ENCODE data around the gene ZBTB42.
A peak's percentile ranks its signal among the peaks of the same experiment; 100 is the strongest.

ZBTB42 gene

GRCh38 chr14:104802394-104803184 lies 1.7 kb downstream of the ZBTB42 start:
- no peaks in the 10 kb centered on the region for H3K27me3 ChIP-seq (replicated peaks)
- H3K36me3 ChIP-seq (replicated peaks), result no peaks in the 10 kb centered on the region
- in situ Hi-C loops (cut with HindIII; ENCODE audit: low pct_ligation_motif_present, low sequenced_read_pairs), result no loop called here
- DNase-seq, result no peak
- TF ChIP-seq, protein P1, sequence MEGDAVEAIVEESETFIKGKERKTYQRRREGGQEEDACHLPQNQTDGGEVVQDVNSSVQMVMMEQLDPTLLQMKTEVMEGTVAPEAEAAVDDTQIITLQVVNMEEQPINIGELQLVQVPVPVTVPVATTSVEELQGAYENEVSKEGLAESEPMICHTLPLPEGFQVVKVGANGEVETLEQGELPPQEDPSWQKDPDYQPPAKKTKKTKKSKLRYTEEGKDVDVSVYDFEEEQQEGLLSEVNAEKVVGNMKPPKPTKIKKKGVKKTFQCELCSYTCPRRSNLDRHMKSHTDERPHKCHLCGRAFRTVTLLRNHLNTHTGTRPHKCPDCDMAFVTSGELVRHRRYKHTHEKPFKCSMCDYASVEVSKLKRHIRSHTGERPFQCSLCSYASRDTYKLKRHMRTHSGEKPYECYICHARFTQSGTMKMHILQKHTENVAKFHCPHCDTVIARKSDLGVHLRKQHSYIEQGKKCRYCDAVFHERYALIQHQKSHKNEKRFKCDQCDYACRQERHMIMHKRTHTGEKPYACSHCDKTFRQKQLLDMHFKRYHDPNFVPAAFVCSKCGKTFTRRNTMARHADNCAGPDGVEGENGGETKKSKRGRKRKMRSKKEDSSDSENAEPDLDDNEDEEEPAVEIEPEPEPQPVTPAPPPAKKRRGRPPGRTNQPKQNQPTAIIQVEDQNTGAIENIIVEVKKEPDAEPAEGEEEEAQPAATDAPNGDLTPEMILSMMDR (IDR thresholded peaks at IDR 0.05; ENCODE audit: low read depth, low read length, missing control alignments), result no peak
- no peak overlapping the region for H3K27ac ChIP-seq
- H3K4me3 ChIP-seq (ENCODE audit: low read depth, low read length), result no peak overlapping the region

DNA sequence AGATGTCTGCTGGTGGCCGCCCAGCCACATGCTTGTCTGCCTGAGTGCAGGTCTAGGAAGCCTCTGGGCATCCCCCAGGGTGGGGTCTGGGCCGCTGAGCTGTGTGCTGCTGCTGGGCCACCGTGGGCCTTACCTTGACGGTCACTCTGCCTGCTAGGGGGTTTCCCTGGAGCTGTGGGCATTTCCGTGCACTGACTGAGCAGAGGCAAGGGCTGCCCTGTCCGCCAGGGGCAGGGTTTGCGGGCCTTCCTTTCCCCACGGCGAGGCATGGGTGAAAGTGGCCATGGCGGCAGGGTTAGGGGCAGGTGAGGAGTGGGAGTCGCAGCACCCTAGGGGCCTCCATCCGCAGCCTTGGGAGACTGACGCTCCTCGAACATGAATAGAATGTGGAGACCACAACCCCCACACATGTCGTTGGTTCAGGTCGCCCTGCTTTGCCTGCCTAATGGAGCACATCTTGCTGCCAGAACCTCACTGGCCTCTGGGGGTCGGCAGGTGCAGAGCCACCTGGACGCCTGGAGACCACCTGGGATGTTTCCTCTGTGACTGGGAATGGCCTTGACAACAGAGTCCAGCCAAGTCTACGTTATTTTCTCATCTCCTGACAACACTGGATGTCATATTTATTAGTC lies 2.5 kb downstream of the ZBTB42 start:
- Histone ChIP-seq H3K27me3 (replicated peaks) (no peaks in the 10 kb centered on the region), H3K4me3 (ENCODE audit: low read depth, low read length) (no peak overlapping the region), H3K27ac (no peak overlapping the region), H3K36me3 (replicated peaks) (no peaks in the 10 kb centered on the region)
- TF ChIP-seq, protein P1 (IDR thresholded peaks at IDR 0.05; ENCODE audit: low read depth, low read length, missing control alignments), result no peak
- in situ Hi-C loops (cut with HindIII; ENCODE audit: low pct_ligation_motif_present, low sequenced_read_pairs), result no loop called here
- no peak for DNase-seq

DNA sequence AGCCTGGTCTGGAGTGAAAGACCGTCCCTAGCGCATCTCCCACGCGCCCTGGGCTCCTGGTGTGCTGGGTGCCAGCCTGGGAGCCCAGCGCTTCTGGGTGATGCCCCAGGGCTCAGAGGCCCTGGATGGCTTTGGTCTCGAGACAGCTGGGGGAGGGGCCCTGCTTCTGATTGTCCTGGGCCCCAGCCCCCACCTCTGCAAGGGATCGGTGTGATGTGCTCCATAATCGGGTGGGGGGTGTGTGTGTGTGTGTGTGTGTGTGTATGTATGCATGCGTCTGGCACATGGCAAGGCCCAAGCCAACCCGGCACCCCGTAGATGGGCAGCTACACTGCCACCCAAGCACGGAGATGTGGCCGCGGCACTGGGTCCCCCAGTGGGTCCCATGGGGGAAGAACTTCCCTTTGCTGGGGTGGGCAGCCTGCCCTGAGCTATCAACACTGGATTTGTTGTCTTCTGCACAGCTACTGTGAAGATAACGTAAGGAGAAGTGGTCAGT lies 3.1 kb downstream of the ZBTB42 start:
- in situ Hi-C loops (cut with HindIII; ENCODE audit: low pct_ligation_motif_present, low sequenced_read_pairs), result no loop called here
- H3K27ac ChIP-seq, result no peak overlapping the region

DNA sequence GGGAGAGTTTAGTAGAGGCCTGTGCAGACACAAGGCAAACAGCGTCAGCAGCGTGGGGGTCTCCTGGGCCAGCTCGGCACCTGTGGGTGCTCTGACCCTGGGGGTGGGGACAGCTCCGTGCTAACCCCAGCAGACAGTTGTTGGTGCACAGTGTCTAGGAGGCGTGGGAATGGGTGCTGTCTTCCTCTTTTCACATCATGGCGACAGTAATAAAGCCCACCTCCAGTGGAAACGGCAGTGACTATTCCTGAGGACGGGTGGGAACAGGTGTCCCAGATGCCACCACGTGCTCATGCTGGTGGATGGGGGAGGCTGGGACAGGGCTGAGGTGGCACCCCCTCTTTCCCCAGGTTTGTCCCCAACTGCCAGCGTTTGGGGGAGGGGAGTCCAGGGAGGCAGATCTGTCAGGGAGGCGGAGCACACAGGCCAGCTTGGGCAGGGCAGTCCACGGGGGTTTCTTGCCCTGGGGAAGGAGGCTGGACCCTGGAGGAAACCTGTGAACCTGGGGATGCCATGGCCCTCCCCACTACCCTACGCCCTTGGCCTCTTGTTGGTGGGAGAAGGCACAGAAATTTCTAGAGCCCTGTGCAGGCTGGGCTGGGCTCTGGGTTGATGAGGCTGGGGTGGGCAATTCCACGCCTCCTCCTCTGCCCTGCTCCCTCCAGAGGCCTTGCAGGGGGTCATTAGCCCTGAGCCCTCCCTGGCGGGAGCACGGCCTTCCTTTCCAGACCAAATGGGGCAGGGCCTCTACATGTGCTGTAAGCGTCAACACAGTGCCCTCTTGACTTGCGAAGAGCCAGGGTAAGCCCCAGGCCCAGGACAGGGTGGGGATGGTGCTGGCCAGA lies 3.8 kb downstream of the ZBTB42 start:
- in situ Hi-C loops (cut with HindIII; ENCODE audit: low pct_ligation_motif_present, low sequenced_read_pairs), result no loop called here
- no peak overlapping the region for H3K4me3 ChIP-seq (ENCODE audit: low read depth, low read length)
- no peaks in the 10 kb centered on the region for H3K36me3 ChIP-seq (replicated peaks)
- DNase-seq, result no peak
- TF ChIP-seq, protein P1 (IDR thresholded peaks at IDR 0.05; ENCODE audit: low read depth, low read length, missing control alignments), result no peak
- H3K27ac ChIP-seq, result no peak overlapping the region
- H3K27me3 ChIP-seq (replicated peaks), result no peaks in the 10 kb centered on the region

More for the DNA sequence above, 3.1 kb downstream of the ZBTB42 start:
- Histone ChIP-seq H3K4me3 (ENCODE audit: low read depth, low read length) (no peak overlapping the region), H3K27me3 (replicated peaks) (no peaks in the 10 kb centered on the region), H3K36me3 (replicated peaks) (no peaks in the 10 kb centered on the region)
- DNase-seq, result no peak
- TF ChIP-seq, protein P1 (IDR thresholded peaks at IDR 0.05; ENCODE audit: low read depth, low read length, missing control alignments), result no peak

DNA sequence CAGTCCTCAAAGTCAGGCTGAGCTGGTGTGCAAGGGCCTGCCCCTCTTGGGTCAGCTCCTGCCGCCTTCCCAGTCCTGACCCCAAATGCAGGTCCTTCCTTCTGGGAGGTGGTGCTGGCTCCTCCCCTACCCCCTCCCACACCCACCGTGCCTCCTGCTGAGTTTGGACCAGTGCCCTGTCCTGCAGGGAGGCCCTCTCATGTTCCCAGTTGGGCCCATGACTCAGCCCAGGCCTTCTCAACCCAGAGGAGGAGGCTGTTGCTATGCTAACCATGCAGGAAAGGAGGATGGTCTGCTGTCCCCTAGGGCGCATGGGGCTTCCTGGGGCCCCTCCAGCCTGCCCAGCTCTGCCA lies 4.4 kb downstream of the ZBTB42 start:
- TF ChIP-seq, protein P1 (IDR thresholded peaks at IDR 0.05; ENCODE audit: low read depth, low read length, missing control alignments), result no peak
- in situ Hi-C loops (cut with HindIII; ENCODE audit: low pct_ligation_motif_present, low sequenced_read_pairs), result no loop called here
- no peaks in the 10 kb centered on the region for H3K36me3 ChIP-seq (replicated peaks)
- H3K27me3 ChIP-seq (replicated peaks), result no peaks in the 10 kb centered on the region
- H3K27ac ChIP-seq, result no peak overlapping the region
- DNase-seq, result peak; percentile 79
- H3K4me3 ChIP-seq (ENCODE audit: low read depth, low read length), result no peak overlapping the region
